Activated B cell treated with CpG ODN at 0.5 μM for 24 hours (primary cell): ENCODE results near the gene IQGAP3. TPM values are rescaled to one million over a fixed set of nuclear protein-coding genes. Genes with fewer than 3 reads are reported as not detected.
"Not testable (repeated sequence)": the region's sequence is repeated elsewhere in the genome, so short reads cannot be mapped to it uniquely, and the experiment has no call there.

Experiments used
- ATAC-seq: fragments of 200-7000 bp; cut with Tn5 transposase; one replicate; pipeline ENCODE4 v1.10.0; 2021; ENCODE audit warnings: low read depth, mild to moderate bottlenecking, moderate library complexity
- CTCF ChIA-PET: fragments of 350-600 bp; sonication (Branson Sonifier 250); formaldehyde crosslinking; loops from one replicate; lab custom pipeline; 2021; ENCODE audit warnings: antibody characterized with exemption; lab: Charles Lee
- POLR2A ChIA-PET: fragments of 350-600 bp; sonication (Branson Sonifier 250); formaldehyde crosslinking; loops from one replicate; lab custom pipeline; 2021; ENCODE audit warnings: antibody characterized with exemption; lab: Charles Lee
- DNase-seq: peaks from one replicate; pipeline ENCODE4 v3.0.0; 2022
- H3K27ac Mint-ChIP-seq: one replicate; pipeline ENCODE4 v1.8.0; 2020; ENCODE audit warnings: mixed read lengths
- H3K27me3 Mint-ChIP-seq: one replicate; pipeline ENCODE4 v1.8.0; 2021; ENCODE audit warnings: mixed read lengths
- H3K36me3 Mint-ChIP-seq: one replicate; pipeline ENCODE4 v1.8.0; 2021; ENCODE audit warnings: low read depth, mixed read lengths
- H3K4me1 Mint-ChIP-seq: one replicate; pipeline ENCODE4 v1.8.0; 2021; ENCODE audit warnings: mixed read lengths
- H3K4me3 Mint-ChIP-seq: one replicate; pipeline ENCODE4 v1.8.0; 2020; ENCODE audit warnings: mild to moderate bottlenecking, mixed read lengths
- H3K9me3 Mint-ChIP-seq: one replicate; pipeline ENCODE4 v1.8.0; 2020; ENCODE audit warnings: mixed read lengths
- intact Hi-C: fragments of 100-400 bp; cut with micrococcal nuclease; formaldehyde crosslinking; loops from one replicate; pipeline ENCODE4 v1.15.1; 2024
- total RNA-seq: library from RNA; stranded (reverse); gene quantifications from 2 replicates; pipeline ENCODE4 v1.2.3, GENCODE V29; 2022
- TF ChIP-seq, protein P1 (sequence below): fragments of 200-600 bp; IDR thresholded peaks from one replicate; pipeline ENCODE4 v1.8.0; 2022; ENCODE audit warnings: antibody characterized with exemption, mild to moderate bottlenecking

IQGAP3 gene
- total RNA-seq, 1 donor from 2014 or later = 0.29 TPM

DNA sequence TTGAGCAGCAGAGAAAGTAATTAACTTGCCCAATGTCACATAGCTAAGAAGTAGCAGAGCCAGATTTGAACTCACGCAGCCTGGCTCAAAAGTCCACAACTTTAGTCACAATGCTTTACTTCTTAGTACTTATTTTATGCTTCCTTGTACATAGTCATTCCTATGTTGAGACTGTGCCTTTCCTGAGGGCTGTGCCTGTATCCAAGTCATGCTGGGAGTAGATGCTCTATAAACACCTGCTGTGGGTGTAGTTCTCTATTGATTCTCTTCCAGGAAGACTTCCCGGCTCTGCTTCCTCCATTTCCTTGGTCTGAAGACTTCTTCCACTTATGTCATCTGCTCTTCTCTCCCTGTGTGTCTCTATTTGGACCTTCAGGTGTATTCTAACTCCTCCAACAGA, 16.6 kb downstream of the IQGAP3 start:
- TF ChIP-seq, protein P1, sequence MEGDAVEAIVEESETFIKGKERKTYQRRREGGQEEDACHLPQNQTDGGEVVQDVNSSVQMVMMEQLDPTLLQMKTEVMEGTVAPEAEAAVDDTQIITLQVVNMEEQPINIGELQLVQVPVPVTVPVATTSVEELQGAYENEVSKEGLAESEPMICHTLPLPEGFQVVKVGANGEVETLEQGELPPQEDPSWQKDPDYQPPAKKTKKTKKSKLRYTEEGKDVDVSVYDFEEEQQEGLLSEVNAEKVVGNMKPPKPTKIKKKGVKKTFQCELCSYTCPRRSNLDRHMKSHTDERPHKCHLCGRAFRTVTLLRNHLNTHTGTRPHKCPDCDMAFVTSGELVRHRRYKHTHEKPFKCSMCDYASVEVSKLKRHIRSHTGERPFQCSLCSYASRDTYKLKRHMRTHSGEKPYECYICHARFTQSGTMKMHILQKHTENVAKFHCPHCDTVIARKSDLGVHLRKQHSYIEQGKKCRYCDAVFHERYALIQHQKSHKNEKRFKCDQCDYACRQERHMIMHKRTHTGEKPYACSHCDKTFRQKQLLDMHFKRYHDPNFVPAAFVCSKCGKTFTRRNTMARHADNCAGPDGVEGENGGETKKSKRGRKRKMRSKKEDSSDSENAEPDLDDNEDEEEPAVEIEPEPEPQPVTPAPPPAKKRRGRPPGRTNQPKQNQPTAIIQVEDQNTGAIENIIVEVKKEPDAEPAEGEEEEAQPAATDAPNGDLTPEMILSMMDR = no peak
- Mint-ChIP-seq H3K4me1 (peaks cover 45% of the 10 kb centered on the region), H3K9me3 (no peaks in the 10 kb centered on the region), H3K4me3 (no peak overlapping the region), H3K27me3 (no peaks in the 10 kb centered on the region), H3K36me3 (no peaks in the 10 kb centered on the region), H3K27ac (no peak overlapping the region)
- no peak for ATAC-seq
- ChIA-PET POLR2A (interaction anchor here (0.6 to 0.9 kb wide), 2 partner anchors 54 to 56 kb away, joined by 4 to 5 read pairs; no protein-coding TSS in a partner anchor), CTCF (interaction anchor here (1.2 kb wide), 1 partner anchor 75 kb away, joined by 3 read pairs; no protein-coding TSS in a partner anchor)
- intact Hi-C loops = no loop called here
- DNase-seq = no peak

DNA sequence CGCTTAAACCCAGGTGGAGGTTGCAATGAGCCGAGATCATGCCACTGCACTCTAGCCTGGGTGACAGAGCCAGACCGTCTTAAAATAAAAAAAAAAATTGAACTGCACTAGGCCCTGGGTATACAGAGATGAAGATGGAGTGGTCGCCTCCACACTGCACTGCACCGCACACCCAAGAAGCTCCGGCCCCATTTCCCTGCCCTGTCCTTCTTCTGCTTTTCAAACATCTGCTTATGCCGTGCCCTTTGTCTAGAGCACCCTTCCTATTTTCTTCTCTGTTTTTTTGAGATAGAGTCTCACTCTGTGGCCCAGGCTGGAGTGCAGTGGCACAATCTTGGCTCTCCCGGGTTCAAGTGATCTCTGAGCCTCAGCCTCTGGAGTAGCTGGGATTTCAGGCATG, 17.4 kb downstream of the IQGAP3 start:
- Mint-ChIP-seq H3K36me3 (no peaks in the 10 kb centered on the region), H3K27ac (no peak overlapping the region), H3K4me3 (no peak overlapping the region), H3K4me1 (peaks cover 49% of the 10 kb centered on the region), H3K27me3 (no peaks in the 10 kb centered on the region), H3K9me3 (no peaks in the 10 kb centered on the region)
- intact Hi-C loops = no loop called here
- POLR2A ChIA-PET = interaction anchor here (0.9 to 1.3 kb wide), 3 partner anchors 27 to 172 kb away, joined by 3 to 5 read pairs (median 4); no protein-coding TSS in a partner anchor
- CTCF ChIA-PET = interaction anchor here (1.2 kb wide), 2 partner anchors 74 to 135 kb away, joined by 3 read pairs; no protein-coding TSS in a partner anchor
- no peak for DNase-seq
- TF ChIP-seq, protein P1 = no peak
- no peak for ATAC-seq

DNA sequence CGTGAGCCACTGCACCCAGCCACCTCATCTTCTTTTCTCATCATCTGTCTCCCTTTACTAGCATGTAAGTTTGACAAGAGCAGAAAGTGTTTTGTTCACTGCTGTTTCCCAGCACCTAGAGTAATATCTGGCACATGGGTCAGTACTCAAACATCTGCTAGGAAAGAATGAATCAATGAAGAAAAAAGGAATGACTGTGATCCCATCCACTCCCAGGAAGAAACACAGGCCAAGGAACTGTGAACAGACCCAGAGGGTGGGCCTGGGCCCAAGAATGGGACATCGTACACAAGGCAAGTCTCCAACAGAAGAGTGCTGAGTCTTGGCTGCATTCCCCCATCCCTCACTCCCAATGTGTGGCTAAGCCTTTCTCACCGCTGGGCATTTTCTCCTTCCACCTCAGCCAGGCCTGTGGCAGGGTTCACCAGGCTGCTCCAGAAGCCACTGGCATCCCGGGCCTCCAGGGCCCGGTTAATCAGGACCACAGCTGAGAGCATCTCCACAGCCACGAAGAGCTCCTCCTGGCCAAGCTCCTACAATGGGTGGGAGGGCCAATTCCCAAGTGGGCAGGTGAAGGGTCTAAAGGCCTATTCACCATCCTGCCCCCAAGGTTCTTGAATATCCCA, 18.4 kb downstream of the IQGAP3 start:
- POLR2A ChIA-PET = interaction anchor here (1.1 to 2.9 kb wide), 3 partner anchors 49 to 173 kb away, joined by 3 to 16 read pairs (median 4); no protein-coding TSS in a partner anchor

GRCh38 chr1:156552937-156553336, 19.4 kb downstream of the IQGAP3 start:
- POLR2A ChIA-PET = interaction anchor here (0.5 to 2.9 kb wide), 5 partner anchors 48 to 575 kb away, joined by 3 to 16 read pairs (median 4); partner anchors contain the start of gene ARHGEF2
- peak overlapping the region; percentile 67 for H3K27ac Mint-ChIP-seq
- ATAC-seq = peak; percentile 76
- CTCF ChIA-PET, H3K9me3 Mint-ChIP-seq, DNase-seq, H3K36me3 Mint-ChIP-seq, H3K27me3 Mint-ChIP-seq: not testable (repeated sequence)
- H3K4me3 Mint-ChIP-seq = peak overlapping the region; percentile 52
- intact Hi-C loops = loop anchor here (2.0 kb wide), 1 partner anchor 72 kb away; no protein-coding TSS in a partner anchor
- H3K4me1 Mint-ChIP-seq = peaks cover 49% of the 10 kb centered on the region

More for the DNA sequence above, 18.4 kb downstream of the IQGAP3 start:
- Mint-ChIP-seq H3K4me3 (no peak overlapping the region), H3K27me3 (no peaks in the 10 kb centered on the region), H3K9me3 (no peaks in the 10 kb centered on the region), H3K4me1 (peaks cover 49% of the 10 kb centered on the region), H3K27ac (peak overlapping the region; percentile 62), H3K36me3 (no peaks in the 10 kb centered on the region)
- TF ChIP-seq, protein P1 = no peak
- CTCF ChIA-PET = interaction anchor here (1.2 kb wide), 1 partner anchor 134 kb away, joined by 3 read pairs; no protein-coding TSS in a partner anchor
- intact Hi-C loops = loop anchor here (2.0 kb wide), 1 partner anchor 73 kb away; no protein-coding TSS in a partner anchor
- DNase-seq = no peak
- no peak for ATAC-seq

DNA sequence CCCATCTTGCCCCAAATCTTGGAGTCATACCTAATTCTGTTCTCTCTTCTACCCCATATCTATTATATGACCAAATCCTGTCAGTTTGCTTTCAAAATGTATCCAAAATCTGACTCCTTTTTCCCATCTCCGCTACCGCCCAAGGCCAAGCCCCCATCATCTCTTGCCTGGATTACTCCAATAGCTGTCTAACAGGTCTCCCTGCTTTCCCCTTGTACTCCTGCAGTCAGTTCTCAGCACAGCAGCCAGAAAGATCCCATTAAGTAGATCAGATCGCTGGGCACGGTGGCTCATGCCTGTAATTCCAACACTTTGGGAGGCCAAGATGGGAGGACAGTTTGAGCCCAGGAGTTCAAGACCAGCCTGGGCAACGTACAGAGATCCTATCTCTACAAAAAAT, 19.8 kb downstream of the IQGAP3 start:
- Mint-ChIP-seq H3K36me3 (no peaks in the 10 kb centered on the region), H3K9me3 (no peaks in the 10 kb centered on the region), H3K27ac (peak overlapping the region; percentile 27), H3K4me3 (peak overlapping the region; percentile 2), H3K4me1 (peaks cover 49% of the 10 kb centered on the region), H3K27me3 (no peaks in the 10 kb centered on the region)
- TF ChIP-seq, protein P1 = no peak
- intact Hi-C loops = loop anchor here (2.0 kb wide), 1 partner anchor 72 kb away; no protein-coding TSS in a partner anchor
- ChIA-PET CTCF (no interaction called here), POLR2A (interaction anchor here (1.1 to 2.9 kb wide), 3 partner anchors 47 to 64 kb away, joined by 3 to 16 read pairs (median 4); no protein-coding TSS in a partner anchor)
- ATAC-seq = no peak
- no peak for DNase-seq
